GM20000 (cell line): ENCODE measurements around the gene TGM2.

ENCODE experiments used
- DNase-seq: peaks from one replicate; pipeline ENCODE4 v3.0.0; 2012; ENCODE audit warnings: low spot score
- CTCF ChIP-seq: IDR thresholded peaks from 2 replicates; pipeline ENCODE4 v1.5.1; 2012; ENCODE audit warnings: mild to moderate bottlenecking, control low read depth; ENCODE audit errors: extremely low read depth, missing control alignments

TGM2 gene

GRCh38 chr20:38209736-38210405 lies 44.8 kb upstream of the TGM2 start:
- no peak for DNase-seq
- TF ChIP-seq CTCF, result no peak

- no peak for TF ChIP-seq CTCF
- no peak for DNase-seq
These were observed 44.1 kb upstream of the TGM2 start for GRCh38 chr20:38209054-38209675.

GRCh38 chr20:38208523-38208922 lies 43.5 kb upstream of the TGM2 start:
- no peak for DNase-seq
- no peak for TF ChIP-seq CTCF

- no peak for TF ChIP-seq CTCF
- no peak for DNase-seq
These were observed 43.0 kb upstream of the TGM2 start for GRCh38 chr20:38208088-38208487.

- DNase-seq, result no peak
- no peak for TF ChIP-seq CTCF
These were observed 42.6 kb upstream of the TGM2 start for GRCh38 chr20:38207621-38208020.

GRCh38 chr20:38205001-38205400 lies 39.9 kb upstream of the TGM2 start:
- TF ChIP-seq CTCF, result no peak
- no peak for DNase-seq

GRCh38 chr20:38203981-38204357 lies 38.9 kb upstream of the TGM2 start:
- DNase-seq, result no peak
- TF ChIP-seq CTCF, result no peak
